Middle frontal gyrus (tissue), 1 donor: ENCODE data around the gene IFT74.

Source experiments
- DNase-seq: peaks from one replicate; pipeline ENCODE4 v3.0.0-alpha.2; 2015; ENCODE audit warnings: low spot score; ENCODE audit errors: extremely low spot score

Gene IFT74

GRCh38 chr9:26955921-26956859, at the start of gene IFT74:
TSS of gene IFT74 (plus strand) at chr9:26956412. CDS start at chr9:26961968, 5,556 bp downstream.
- peak; percentile 99 for DNase-seq

GRCh38 chr9:26913138-26913668, 43.0 kb upstream of the IFT74 start:
- DNase-seq: no peak

DNA sequence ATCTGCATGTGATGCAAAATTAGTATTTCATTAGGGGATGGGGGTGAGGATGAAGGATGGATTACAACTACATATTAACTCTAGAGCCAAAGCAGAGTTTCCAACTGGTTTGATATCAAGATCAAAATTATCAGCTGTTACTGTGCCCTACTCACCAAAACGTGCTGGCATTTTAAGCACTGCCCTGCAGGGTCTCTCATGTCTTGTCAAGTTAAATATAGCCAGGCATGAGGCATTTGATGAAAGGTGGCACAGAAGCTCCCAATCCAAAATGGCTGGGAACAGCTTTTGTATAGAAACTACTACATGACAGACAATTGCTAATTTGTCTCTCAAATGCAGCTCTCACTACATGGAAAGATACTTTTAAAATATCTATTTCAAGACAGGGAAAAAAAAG, 36.5 kb upstream of the IFT74 start:
- DNase-seq: no peak

DNA sequence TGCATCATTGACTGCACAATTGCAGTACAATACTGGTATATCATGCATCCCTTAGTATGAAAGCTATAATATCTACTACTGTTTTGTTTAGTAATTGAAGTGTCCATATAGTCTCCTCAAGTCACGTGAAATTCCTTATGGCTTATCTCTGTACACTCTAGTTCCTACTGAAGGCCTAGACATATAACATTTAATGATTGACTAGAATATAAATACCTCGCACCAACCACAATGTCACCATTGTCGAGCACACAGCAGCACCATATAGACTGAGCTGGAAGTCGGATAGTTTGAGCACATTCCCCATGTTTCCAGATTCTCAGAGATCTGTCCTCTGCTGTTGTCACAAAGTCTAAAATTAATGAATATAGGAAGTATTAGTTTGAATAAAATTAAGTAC, 30.6 kb upstream of the IFT74 start:
- DNase-seq: no peak

- DNase-seq: no peak
Measured at GRCh38 chr9:26928902-26929495, 27.2 kb upstream of the IFT74 start.

DNA sequence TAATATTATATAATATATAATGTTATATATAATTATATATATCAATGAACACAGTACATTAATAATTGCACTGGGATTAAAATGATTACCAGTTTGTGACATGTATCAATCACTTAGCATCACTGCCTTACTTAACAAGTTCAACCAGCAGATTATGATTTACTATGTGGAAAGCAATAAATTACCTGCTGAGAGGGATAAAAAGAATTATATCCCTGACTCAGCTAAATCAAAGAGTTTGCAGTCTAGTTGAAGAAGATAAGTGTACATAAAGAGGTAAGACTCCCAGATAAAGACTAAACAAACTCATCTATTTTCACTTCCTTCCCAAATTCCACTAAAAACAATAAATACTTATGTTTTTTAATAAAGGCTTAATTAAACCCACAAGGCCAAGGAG, 20.4 kb upstream of the IFT74 start:
- no peak for DNase-seq

DNA sequence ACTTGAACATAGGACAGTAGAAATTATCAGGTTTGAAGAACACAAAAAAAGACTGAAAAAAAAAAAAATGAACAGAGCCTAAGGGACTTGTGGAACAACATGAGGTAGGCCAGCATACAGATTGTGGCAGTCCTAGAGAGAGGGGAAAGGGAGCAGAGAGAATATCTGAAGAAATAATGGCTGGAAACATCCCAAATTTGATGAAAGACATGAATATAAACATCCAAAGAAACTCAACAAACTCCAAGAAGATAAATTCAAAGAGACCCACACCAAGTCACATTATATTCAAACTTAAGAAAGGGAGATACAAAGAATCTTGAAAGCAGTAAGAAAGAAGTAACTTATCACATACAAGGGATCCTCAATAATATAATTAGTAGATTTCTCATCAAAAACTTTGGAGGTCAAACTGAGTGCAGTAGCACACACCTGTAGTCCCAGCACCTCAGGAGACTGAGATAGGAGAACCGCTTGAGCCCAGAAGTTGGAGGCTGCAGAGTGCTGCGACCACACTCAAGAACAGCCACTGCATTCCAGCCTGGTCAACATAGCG, 18.3 kb upstream of the IFT74 start:
- DNase-seq: no peak

DNA sequence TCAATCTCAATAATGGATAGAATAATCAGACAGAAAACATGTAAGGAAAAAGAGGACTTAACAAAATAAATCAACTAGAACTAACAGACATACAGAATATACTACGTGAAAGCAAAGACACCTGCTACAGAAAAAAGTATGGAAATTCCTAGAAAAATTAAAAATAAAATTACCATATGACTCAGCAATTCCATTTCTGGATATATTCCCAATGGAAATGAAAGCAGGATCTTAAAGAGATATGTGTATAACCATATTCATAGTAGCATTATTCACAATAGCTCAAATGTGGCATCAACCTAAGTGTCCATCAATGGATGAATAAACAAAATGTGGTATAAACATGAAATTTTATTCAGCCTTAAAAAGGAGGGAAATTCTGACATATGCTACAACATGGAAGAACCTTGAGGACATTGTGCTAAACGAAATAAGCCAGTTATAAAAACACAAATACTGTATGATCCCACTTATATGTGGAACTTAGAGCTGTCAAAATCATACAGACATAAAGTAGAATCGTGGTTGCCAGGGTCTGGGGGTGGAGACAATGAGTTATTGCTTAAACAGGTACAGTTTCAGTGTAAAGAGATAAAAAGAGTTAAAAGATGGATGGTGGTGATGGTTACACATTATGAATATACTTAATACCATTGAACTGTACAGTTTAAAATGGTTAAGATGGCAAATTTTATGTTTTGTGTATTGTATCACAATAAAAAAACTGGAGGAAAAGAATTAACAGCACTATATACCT, 16.1 kb upstream of the IFT74 start:
- DNase-seq: no peak

DNA sequence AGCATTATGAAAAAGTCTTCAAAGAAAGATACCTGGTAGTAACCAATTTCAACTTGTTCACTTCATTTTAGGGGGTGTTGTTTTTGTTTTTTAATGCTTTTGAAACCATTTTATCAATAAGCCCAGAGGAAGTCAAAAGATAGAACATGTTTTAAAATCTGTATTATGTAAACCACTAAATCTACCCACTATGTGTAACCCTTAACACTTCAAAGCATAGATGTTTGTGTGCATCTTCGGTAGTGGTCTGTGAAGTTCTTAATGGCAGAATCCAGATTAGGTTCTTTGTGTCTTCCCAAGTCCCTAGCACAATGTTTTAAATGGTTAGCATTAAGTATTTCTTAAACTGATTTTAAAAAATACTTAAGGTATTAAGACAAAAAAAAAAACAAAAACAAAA, 15.4 kb upstream of the IFT74 start:
- no peak for DNase-seq

GRCh38 chr9:26945591-26945990, 10.6 kb upstream of the IFT74 start:
- DNase-seq: no peak

- peak; percentile 76 for DNase-seq
Measured at GRCh38 chr9:26946753-26947727, 9.2 kb upstream of the IFT74 start, which contains the start of gene PLAA. TSS of gene PLAA (minus strand) at chr9:26947242. CDS start at chr9:26947045, 197 bp downstream.

DNA sequence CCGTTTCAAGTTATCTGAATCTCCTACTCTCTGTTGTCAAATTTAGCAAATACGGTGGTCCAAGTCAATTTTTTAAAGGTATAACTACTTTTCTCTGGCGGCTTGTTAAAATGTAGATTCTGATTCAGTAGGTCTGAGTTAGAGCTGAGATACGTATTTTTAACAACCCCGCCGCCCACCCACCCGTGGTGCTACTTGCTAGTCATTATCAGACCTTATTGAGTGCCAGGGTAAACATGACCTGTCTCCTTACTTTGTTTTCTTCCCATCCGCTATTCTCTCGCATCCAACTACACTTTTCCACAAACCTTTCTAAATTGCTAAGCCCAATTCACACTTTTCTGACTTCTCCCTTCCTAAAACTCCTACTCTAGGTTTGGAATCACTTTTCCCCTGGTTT, 8.5 kb upstream of the IFT74 start:
- DNase-seq: no peak

GRCh38 chr9:26949637-26950069, 6.6 kb upstream of the IFT74 start:
- no peak for DNase-seq

- DNase-seq: no peak
Measured at GRCh38 chr9:26950521-26950920, 5.7 kb upstream of the IFT74 start.

- no peak for DNase-seq
Measured at GRCh38 chr9:26951794-26952193, 4.4 kb upstream of the IFT74 start.

DNA sequence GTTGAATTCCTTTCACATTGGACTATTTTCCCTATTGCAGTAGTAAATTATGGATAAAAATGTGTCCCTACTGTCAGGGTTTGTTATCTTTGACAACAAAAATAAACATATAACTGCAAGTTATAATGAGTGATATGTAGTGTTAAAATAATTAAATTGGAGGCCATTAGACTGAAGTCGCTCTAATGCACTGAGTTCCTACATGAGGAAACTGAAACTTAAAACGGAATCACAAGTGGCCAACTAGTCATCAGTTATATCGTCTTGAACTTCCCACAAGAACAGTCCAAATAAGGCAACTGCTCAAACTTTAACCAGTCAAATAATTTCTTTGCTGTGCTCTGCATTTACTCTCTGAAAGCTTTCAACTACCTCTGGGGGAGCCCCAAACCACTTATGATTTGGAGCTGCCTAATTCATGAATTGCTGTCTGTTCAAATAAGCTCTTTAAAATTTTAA, 2.1 kb upstream of the IFT74 start:
- DNase-seq: no peak

DNA sequence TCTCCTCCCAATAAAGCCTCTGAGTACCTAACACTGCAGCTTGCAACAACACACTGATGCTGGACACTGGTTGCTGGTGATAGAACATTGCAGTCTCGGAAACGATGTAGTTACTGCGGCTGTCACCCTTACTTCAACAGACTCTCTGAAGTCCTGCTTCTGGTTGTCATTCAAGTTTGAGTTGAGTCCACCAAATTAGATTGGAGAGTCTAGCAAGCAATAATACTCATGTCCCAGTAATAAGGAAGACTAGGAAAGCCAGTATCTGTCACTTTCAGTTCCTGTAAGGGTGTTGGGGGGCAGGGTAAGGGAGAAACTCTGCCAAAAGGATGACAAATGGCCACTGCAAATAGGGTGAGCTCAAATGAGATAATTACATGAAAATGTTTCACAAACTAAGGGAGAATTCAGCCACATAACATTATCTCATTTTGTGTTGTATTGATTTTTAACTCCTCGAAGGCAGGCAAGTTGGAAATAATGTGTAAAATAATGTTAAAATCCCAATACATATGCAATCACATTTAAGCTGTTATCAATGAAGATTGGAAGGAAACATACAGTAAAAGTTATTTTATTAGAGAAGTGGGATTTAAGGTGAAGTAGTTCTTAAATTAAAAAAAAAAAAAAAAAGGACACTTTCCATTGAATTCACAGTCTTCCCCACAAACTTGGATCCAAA, 849 bp upstream of the IFT74 start:
- no peak for DNase-seq

GRCh38 chr9:26956860-26957233, 635 bp downstream of the IFT74 start:
- DNase-seq: no peak

GRCh38 chr9:26971721-26972120, 15.5 kb downstream of the IFT74 start:
- DNase-seq: no peak
